GM19397 (cell line): Measurements from ENCODE around the gene COA5.
"Not testable (repeated sequence)": the region's sequence is repeated elsewhere in the genome, so short reads cannot be mapped to it uniquely, and the experiment has no call there.

Experiments
- ATAC-seq: cut with Tn5 transposase; IDR thresholded peaks from one replicate; pipeline ENCODE4 v1.9.1; 2021; ENCODE audit warnings: mild to moderate bottlenecking, moderate library complexity; ENCODE audit not compliant: unreplicated experiment

The COA5 gene

GRCh38 chr2:98607104-98607503, 1.2 kb downstream of the COA5 start:
- no peak for ATAC-seq

- ATAC-seq, result no peak
Measured at GRCh38 chr2:98606431-98606830, 1.9 kb downstream of the COA5 start.

- no peak for ATAC-seq
Measured at GRCh38 chr2:98605076-98605475, 3.2 kb downstream of the COA5 start.

DNA sequence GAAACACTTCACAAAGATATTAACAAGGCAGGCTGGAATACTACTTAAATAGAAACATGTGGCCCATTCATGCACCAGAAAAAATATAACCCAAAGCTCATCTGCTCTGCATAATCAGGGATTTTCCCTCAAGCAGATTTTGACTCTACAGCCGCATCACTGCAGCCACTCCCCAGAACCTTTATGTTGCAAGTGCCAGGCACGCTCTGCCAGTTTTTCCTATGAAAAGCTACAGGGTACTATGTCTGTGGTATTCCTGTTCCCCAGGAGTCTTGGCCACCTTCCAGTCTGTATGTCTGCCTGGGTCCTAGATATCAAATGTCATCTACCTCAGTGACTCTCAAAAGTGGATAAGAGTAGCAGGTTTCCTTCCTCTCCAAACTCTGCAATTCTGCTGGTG, 3.8 kb downstream of the COA5 start:
- ATAC-seq, result no peak

DNA sequence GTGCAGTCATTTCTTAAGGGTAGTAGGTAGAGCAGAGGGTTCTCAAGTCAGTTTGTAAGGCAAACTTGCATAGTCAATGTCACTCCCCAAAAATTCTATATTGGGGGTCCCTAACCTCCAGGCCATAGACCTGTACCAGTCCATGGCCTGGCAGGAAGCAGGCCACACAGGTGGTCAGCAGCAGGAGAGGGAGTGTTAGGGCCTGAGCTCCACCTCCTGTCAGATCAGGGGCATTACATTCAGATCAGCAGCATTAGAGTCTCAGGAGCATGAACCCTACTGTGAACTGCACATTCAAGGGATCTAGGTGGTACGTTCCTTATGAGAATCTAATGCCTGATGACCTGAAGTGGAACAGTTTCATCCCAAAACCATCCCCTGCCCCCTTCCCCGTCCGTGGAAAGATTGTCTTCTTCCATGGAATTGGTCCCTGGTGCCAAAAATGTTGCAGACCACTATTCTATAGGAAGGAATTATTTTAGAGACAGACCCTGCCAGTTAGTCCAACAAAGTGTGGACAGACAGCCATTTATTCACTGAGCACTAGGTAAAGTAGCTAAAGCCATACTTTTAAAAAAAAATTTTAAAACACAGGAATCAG, 6.7 kb downstream of the COA5 start:
- no peak for ATAC-seq

GRCh38 chr2:98598781-98599428, 9.4 kb downstream of the COA5 start:
- ATAC-seq, result no peak

DNA sequence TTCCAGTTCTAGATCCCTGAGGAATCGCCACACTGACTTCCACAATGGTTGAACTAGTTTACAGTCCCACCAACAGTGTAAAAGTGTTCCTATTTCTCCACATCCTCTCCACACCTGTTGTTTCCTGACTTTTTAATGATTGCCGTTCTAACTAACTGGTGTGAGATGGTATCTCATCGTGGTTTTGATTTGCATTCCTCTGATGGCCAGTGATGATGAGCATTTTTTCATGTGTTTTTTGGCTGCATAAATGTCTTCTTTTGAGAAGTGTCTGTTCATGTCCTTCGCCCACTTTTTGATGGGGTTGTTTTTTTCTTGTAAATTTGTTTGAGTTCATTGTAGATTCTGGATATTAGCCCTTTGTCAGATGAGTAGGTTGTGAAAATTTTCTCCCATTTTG, 13.6 kb downstream of the COA5 start:
- ATAC-seq, result not testable (repeated sequence)

- no peak for ATAC-seq
Measured at GRCh38 chr2:98592565-98592964, 15.7 kb downstream of the COA5 start.

GRCh38 chr2:98589489-98589888, 18.8 kb downstream of the COA5 start:
- no peak for ATAC-seq

DNA sequence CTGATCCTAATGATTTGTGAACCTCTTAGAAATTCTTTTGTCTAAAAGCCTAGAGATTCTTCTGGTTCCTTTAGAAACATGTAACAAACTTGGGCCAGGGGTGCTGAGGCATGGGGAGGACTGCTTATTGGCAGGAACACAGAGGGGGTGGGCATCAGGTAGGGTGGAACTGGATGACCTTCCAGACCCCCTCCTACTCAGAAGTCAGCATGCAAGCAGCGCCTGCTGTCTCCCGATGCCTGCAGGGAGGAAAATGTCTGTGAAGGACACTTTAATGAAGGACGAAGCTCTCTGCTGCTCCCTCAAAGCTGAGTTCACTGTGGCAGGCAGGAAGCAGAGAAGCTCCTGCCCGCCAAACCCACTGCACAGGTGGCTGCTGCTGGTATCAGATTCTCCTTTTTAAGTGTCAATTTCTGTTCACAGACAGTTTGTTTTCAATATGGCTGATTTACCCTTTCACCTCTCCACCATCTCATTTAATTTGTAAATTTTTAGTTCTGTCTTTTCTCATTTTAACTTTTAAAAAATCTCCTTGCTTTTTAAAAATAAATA, 19.4 kb downstream of the COA5 start:
- no peak for ATAC-seq

DNA sequence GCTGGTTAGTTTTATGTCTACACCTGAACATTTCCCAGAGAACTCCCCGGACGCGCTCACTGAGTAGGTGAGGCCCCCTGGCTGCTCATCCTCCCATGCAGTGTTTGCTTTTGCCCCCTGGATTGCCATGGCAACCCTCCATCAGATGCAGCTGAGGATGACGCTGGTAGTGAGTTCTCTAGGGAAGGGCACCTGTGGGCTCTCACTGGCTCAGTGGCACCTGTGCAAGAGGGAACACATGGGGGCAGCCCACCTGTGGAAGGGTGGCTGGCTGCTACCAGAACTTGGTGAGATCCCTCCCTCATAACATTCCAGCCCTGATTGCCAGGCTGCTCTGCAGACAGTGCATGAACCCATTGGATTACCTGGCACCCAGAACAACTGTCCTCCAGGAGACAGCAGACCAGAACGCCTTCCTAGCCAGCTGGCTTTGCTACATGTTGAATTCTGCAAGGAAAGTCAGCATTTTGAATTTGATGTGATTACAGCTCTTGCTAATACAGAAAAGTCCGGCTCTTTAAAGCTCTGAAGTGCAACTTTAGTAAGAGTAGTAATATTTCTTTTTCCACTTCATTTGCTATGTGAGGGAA, 21.7 kb downstream of the COA5 start:
- ATAC-seq, result no peak

- ATAC-seq, result no peak
Measured at GRCh38 chr2:98585386-98585785, 22.9 kb downstream of the COA5 start.

GRCh38 chr2:98583816-98584618, 24.3 kb downstream of the COA5 start:
- ATAC-seq, result no peak

DNA sequence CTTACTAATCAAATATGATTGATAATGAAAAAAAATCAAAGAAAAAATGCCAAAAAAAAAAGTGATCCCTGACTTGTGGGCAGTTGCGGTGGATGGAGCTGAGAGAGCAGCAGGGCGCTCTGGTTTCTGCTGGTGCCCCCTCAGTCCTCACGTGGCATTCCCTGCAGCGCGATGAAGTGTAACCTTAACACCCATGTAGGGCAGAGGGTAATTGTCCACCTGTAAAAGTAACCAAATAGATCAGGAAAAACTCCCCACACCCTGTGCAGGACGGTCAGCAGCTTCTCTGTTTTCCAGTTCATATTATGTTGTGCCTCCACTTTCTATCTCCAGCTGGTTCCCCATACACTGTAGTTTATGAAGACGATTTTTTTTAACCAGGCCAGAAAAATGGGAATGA, 25.0 kb downstream of the COA5 start:
- ATAC-seq, result no peak

GRCh38 chr2:98582523-98582922, 25.8 kb downstream of the COA5 start:
- ATAC-seq, result no peak

DNA sequence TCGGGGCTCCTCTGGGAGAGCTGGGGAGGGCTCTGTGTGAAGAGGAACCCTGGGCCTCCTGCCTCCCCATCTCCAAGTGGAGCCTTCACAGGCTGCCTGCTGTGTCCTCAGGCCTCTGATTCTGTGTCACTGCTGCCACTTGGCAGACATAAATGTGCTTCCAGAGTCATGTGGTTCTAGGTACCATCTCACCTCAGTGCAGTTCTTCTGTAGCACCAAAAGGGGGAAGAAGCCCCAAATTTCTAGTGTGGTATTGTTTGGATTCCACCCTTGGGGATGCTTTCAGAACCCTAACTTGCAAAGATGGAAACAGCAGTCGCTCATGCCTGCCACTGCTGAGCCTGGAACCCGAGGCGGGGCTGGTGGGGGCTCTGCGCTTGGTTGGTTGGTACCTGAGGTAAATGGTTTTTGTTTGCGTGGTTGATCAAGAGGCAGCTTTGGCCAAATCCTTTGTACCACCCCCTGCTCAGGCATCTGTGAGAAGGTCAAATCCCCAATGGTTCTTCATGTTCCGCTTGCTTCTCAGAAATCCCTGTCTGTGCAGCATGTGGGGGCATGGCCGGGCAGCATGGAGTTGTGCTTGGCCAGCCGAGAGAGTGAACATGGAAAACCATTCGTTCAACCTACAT, 27.5 kb downstream of the COA5 start:
- ATAC-seq, result no peak

DNA sequence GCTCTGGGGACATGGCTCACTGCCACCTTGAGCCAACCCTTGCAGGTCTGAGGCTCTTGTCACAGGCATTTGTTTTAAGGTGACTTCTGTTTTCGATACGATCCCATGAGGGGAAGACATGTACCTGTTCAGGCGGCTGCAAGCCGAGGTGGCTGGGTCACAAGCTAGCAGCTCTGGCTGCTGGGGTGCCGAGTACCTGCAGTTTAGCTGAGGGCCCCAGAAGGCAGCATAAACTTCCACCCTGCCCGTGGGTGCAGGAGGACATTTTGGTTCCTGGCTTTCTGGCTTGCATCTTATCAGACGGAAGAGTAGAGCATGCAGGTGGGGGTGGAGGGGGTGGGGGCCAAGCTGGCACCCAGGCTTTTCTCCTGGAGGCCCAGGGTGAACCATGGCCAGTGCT, 28.4 kb downstream of the COA5 start:
- no peak for ATAC-seq

DNA sequence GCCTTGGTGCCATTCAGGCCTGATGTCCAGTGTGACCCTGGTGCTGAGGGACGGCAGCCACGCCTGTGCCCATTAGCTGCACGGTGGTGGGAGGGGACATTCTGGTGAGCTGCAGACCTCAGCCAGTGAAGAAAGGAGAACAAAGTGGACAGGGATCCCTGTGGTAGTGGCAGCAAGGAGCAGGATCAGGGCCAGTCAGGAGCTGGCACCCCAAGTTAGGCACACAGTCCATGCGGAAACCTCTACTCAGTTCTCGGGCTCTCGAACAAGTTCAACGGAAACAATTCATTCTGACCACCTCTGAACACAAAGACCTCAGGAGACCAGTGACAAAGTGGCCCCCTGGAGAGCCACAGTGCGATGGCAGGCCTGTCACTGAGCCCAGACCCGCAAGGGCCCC, 30.1 kb downstream of the COA5 start:
- ATAC-seq, result no peak

- ATAC-seq, result no peak
Measured at GRCh38 chr2:98577313-98577712, 31.0 kb downstream of the COA5 start.

GRCh38 chr2:98576666-98577312, 31.5 kb downstream of the COA5 start:
- ATAC-seq, result no peak

- no peak for ATAC-seq
Measured at GRCh38 chr2:98573426-98573825, 34.9 kb downstream of the COA5 start.
